Panc1 (cell line): ENCODE data around the gene DDX39B. TPM values are rescaled to one million over a fixed set of nuclear protein-coding genes. Genes with fewer than 3 reads are reported as not detected.

Experiments used
- ATAC-seq: fragments of 200-7000 bp; cut with Tn5 transposase; 2 replicates; pipeline ENCODE4 v1.9.1; 2020; ENCODE audit warnings: mild to moderate bottlenecking, moderate library complexity
- BruUV-seq: library from RNA; stranded (reverse); fragments of 400-500 nt; replicated peaks from 2 replicates; lab custom pipeline; 2021; lab: Mats Ljungman, UMichigan
- CTCF ChIA-PET: fragments of 300-600 bp; sonication (Branson Sonifier 250); formaldehyde crosslinking; loops from one replicate; lab custom pipeline; 2022; ENCODE audit warnings: antibody characterized with exemption; lab: Charles Lee
- POLR2A ChIA-PET: fragments of 300-600 bp; sonication (Branson Sonifier 250); formaldehyde crosslinking; loops from one replicate; lab custom pipeline; 2022; ENCODE audit warnings: antibody characterized with exemption; lab: Charles Lee
- DNase-seq: peaks from one replicate; pipeline ENCODE4 v3.0.0-alpha.2; 2010; ENCODE audit warnings: low read depth, low spot score
- H3K27ac ChIP-seq: 2 replicates; pipeline ENCODE4 v1.5.1; 2011; ENCODE audit warnings: mild to moderate bottlenecking, low read length, inconsistent platforms
- H3K27me3 ChIP-seq: fragments of 200-500 bp; sonication (Bioruptor generic); 2 replicates; pipeline ENCODE4 v1.6.0; 2014; ENCODE audit warnings: low read length, inconsistent platforms; ENCODE audit not compliant: control insufficient read depth, insufficient read depth
- H3K36me3 ChIP-seq: fragments of 200-500 bp; sonication (Bioruptor generic); 2 replicates; pipeline ENCODE4 v1.5.1; 2014; ENCODE audit warnings: inconsistent platforms, mild to moderate bottlenecking, low read length, moderate library complexity; ENCODE audit not compliant: control insufficient read depth, insufficient read depth
- H3K4me1 ChIP-seq: 2 replicates; pipeline ENCODE4 v1.5.1; 2011; ENCODE audit warnings: inconsistent platforms, mild to moderate bottlenecking, low read length, moderate library complexity; ENCODE audit not compliant: control insufficient read depth, insufficient read depth
- H3K4me3 ChIP-seq, 2 experiments: 2 replicates each; pipeline ENCODE4 v1.5.1; 2011 to 2012; ENCODE audit warnings: low read depth in 2 of 2, low read length in 2 of 2, mild to moderate bottlenecking in 2 of 2, inconsistent platforms in 1 of 2, moderate library complexity in 1 of 2
- H3K9me3 ChIP-seq: fragments of 200-500 bp; sonication (Bioruptor generic); 2 replicates; pipeline ENCODE4 v1.5.1; 2014; ENCODE audit warnings: low read depth, mild to moderate bottlenecking, inconsistent platforms, low read length, moderate library complexity; ENCODE audit not compliant: control insufficient read depth, insufficient read depth
- POLR2AphosphoS5 ChIP-seq: IDR thresholded peaks from 2 replicates; pipeline ENCODE4 v1.6.1; 2012; ENCODE audit warnings: mild to moderate bottlenecking, low read depth, low read length, moderate library complexity
- SIN3A ChIP-seq: IDR thresholded peaks from 2 replicates; pipeline ENCODE4 v1.6.1; 2012; ENCODE audit warnings: low read depth, mild to moderate bottlenecking, low read length, moderate library complexity, borderline replicate concordance; ENCODE audit not compliant: insufficient read depth
- TCF7L2 ChIP-seq: IDR thresholded peaks from 2 replicates; pipeline ENCODE4 v1.6.1; 2011; ENCODE audit warnings: mild to moderate bottlenecking, low read depth, low read length, inconsistent platforms
- in situ Hi-C: cut with HindIII; loops from 2 replicates; pipeline ENCODE4 v1.10.0; 2016; ENCODE audit warnings: low sequenced_read_pairs, low pct_unique_long_range_greater_than_20kb
- intact Hi-C: fragments of 100-400 bp; cut with micrococcal nuclease; formaldehyde crosslinking; loops from one replicate; pipeline ENCODE4 v1.10.0; 2022; ENCODE audit not compliant: unreplicated experiment
- total RNA-seq: library from RNA; stranded (reverse); gene quantifications from one replicate; pipeline ENCODE4 v1.2.1, GENCODE V29; 2021; ENCODE audit not compliant: unreplicated experiment
- TF ChIP-seq, protein P1 (sequence below), 2 experiments: IDR thresholded peaks; 2 replicates each; pipeline ENCODE4 v1.6.1; 2011 to 2012; ENCODE audit warnings: low read depth in 2 of 2, control low read depth in 1 of 2, low read length in 1 of 2, mild to moderate bottlenecking in 1 of 2, moderate library complexity in 1 of 2; ENCODE audit not compliant: insufficient read depth in 1 of 2
- TF ChIP-seq, protein P2 (sequence below): fragments of 450-650 bp; IDR thresholded peaks from 2 replicates; pipeline ENCODE4 v1.5.1; 2017; ENCODE audit warnings: mild to moderate bottlenecking

Gene DDX39B
- total RNA-seq, 1 experiment from 2014 or later: 401 TPM

- CTCF ChIA-PET: interaction anchor here (0.6 kb wide), 1 partner anchor 11 kb away, joined by 3 read pairs; no protein-coding TSS in a partner anchor
Observed at GRCh38 chr6:31585491-31585890, 43.7 kb upstream of the DDX39B start.

DNA sequence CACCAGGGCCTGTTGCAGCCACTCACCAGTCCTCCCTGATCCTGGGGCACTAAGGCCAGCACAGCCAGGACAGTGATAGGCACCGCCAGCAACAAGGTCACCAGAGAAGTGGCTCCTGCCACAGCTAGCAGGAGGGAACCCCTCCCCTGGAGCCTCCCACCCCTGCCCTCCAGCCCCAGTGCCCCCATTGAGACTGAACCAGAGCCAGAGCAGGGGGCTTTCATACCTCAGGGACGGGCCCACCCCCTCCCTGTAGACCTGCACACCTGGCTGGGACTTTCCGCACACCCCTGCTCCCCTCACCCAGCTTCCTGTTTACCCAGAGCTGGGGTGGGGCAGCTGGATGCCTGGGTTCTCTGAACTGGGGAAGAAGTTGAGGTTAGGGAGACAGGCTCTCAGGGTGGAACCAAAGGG is 40.4 kb upstream of the DDX39B start, which contains the start of gene LTB:
Gene LTB (minus strand): TSS at position 195 of the 414 bp plus-strand sequence. CDS start 7 bp downstream, at position 188.
- ChIA-PET POLR2A (interaction anchor here (0.6 kb wide), 1 partner anchor 27 kb away, joined by 4 read pairs; no protein-coding TSS in a partner anchor), CTCF (interaction anchor here (3.0 kb wide), 1 partner anchor 15 kb away, joined by 22 read pairs; no protein-coding TSS in a partner anchor)
- no peak for ATAC-seq
- DNase-seq: no peak
- in situ Hi-C loops: no loop called here
- peaks cover 22% of the 10 kb centered on the region for H3K4me1 ChIP-seq
- no peaks in the 10 kb centered on the region for H3K36me3 ChIP-seq
- TF ChIP-seq SIN3A (no peak), POLR2AphosphoS5 (no peak; the same call in 1 of the 2 replicates), TCF7L2 (no peak)
- TF ChIP-seq, protein P1, sequence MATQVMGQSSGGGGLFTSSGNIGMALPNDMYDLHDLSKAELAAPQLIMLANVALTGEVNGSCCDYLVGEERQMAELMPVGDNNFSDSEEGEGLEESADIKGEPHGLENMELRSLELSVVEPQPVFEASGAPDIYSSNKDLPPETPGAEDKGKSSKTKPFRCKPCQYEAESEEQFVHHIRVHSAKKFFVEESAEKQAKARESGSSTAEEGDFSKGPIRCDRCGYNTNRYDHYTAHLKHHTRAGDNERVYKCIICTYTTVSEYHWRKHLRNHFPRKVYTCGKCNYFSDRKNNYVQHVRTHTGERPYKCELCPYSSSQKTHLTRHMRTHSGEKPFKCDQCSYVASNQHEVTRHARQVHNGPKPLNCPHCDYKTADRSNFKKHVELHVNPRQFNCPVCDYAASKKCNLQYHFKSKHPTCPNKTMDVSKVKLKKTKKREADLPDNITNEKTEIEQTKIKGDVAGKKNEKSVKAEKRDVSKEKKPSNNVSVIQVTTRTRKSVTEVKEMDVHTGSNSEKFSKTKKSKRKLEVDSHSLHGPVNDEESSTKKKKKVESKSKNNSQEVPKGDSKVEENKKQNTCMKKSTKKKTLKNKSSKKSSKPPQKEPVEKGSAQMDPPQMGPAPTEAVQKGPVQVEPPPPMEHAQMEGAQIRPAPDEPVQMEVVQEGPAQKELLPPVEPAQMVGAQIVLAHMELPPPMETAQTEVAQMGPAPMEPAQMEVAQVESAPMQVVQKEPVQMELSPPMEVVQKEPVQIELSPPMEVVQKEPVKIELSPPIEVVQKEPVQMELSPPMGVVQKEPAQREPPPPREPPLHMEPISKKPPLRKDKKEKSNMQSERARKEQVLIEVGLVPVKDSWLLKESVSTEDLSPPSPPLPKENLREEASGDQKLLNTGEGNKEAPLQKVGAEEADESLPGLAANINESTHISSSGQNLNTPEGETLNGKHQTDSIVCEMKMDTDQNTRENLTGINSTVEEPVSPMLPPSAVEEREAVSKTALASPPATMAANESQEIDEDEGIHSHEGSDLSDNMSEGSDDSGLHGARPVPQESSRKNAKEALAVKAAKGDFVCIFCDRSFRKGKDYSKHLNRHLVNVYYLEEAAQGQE (IDR thresholded peaks at IDR 0.05; ENCODE audit: insufficient read depth in 1 of 2, low read depth in 2 of 2, low read length in 1 of 2): no peak
- TF ChIP-seq, protein P2, sequence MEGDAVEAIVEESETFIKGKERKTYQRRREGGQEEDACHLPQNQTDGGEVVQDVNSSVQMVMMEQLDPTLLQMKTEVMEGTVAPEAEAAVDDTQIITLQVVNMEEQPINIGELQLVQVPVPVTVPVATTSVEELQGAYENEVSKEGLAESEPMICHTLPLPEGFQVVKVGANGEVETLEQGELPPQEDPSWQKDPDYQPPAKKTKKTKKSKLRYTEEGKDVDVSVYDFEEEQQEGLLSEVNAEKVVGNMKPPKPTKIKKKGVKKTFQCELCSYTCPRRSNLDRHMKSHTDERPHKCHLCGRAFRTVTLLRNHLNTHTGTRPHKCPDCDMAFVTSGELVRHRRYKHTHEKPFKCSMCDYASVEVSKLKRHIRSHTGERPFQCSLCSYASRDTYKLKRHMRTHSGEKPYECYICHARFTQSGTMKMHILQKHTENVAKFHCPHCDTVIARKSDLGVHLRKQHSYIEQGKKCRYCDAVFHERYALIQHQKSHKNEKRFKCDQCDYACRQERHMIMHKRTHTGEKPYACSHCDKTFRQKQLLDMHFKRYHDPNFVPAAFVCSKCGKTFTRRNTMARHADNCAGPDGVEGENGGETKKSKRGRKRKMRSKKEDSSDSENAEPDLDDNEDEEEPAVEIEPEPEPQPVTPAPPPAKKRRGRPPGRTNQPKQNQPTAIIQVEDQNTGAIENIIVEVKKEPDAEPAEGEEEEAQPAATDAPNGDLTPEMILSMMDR: no peak
- BruUV-seq: no TSS peak
- intact Hi-C loops: no loop called here
- no peaks in the 10 kb centered on the region for H3K27me3 ChIP-seq
- peak within 1 kb of the TSS; percentile 78 to 80 for H3K4me3 ChIP-seq
- H3K9me3 ChIP-seq: no peaks in the 10 kb centered on the region
- peak within 1 kb of the TSS; percentile 84 for H3K27ac ChIP-seq

More at GRCh38 chr6:31585491-31585890, 43.7 kb upstream of the DDX39B start:
- DNase-seq (no peak), ATAC-seq (no peak)
- Histone ChIP-seq H3K27me3 (no peaks in the 10 kb centered on the region), H3K4me3 (no peak overlapping the region), H3K4me1 (peaks cover 3% of the 10 kb centered on the region; the same call in 1 of the 2 replicates), H3K9me3 (no peaks in the 10 kb centered on the region), H3K36me3 (no peaks in the 10 kb centered on the region), H3K27ac (no peak overlapping the region)
- TF ChIP-seq, protein P2: no peak; the same call in 1 of the 2 replicates
- no peak for TF ChIP-seq SIN3A
- TF ChIP-seq, protein P1 (IDR thresholded peaks at IDR 0.05; ENCODE audit: insufficient read depth in 1 of 2, low read depth in 2 of 2, low read length in 1 of 2): no peak
- TF ChIP-seq POLR2AphosphoS5: no peak
- no peak for TF ChIP-seq TCF7L2
- BruUV-seq: no TSS peak
- in situ Hi-C loops (no loop called here), intact Hi-C loops (no loop called here)
- POLR2A ChIA-PET: no interaction called here
